Mammary epithelial cell (primary cell): Measurements from ENCODE around the gene NAXD.

Source experiments
- EZH2 ChIP-seq: IDR thresholded peaks from 2 replicates; pipeline ENCODE4 v1.6.1; 2012; ENCODE audit warnings: low read length, inconsistent platforms, borderline replicate concordance
- TF ChIP-seq, protein P1 (sequence below), 2 donors: IDR thresholded peaks in 1 of 2; conservative IDR thresholded peaks in 1 of 2; 2 replicates each; pipeline ENCODE4 v1.5.1; 2011 to 2012; ENCODE audit warnings: inconsistent platforms in 2 of 2, low read length in 2 of 2, mild to moderate bottlenecking in 2 of 2, control low read depth in 1 of 2, low read depth in 1 of 2; ENCODE audit not compliant: insufficient read depth in 1 of 2; ENCODE audit errors: extremely low read depth in 1 of 2

GRCh38 chr13:110652231-110652730, 36.9 kb downstream of the NAXD start:
- TF ChIP-seq, protein P1, sequence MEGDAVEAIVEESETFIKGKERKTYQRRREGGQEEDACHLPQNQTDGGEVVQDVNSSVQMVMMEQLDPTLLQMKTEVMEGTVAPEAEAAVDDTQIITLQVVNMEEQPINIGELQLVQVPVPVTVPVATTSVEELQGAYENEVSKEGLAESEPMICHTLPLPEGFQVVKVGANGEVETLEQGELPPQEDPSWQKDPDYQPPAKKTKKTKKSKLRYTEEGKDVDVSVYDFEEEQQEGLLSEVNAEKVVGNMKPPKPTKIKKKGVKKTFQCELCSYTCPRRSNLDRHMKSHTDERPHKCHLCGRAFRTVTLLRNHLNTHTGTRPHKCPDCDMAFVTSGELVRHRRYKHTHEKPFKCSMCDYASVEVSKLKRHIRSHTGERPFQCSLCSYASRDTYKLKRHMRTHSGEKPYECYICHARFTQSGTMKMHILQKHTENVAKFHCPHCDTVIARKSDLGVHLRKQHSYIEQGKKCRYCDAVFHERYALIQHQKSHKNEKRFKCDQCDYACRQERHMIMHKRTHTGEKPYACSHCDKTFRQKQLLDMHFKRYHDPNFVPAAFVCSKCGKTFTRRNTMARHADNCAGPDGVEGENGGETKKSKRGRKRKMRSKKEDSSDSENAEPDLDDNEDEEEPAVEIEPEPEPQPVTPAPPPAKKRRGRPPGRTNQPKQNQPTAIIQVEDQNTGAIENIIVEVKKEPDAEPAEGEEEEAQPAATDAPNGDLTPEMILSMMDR (conservative IDR thresholded peaks at IDR 0.05 in 1 of 2, IDR thresholded peaks at IDR 0.05 in 1 of 2; ENCODE audit: extremely low read depth in 1 of 2, insufficient read depth in 1 of 2, low read depth in 1 of 2, low read length in 2 of 2): no peak
- TF ChIP-seq EZH2: no peak
